ENCODE results near the gene LRRN1.
"Not testable (repeated sequence)": the region's sequence is repeated elsewhere in the genome, so short reads cannot be mapped to it uniquely, and the experiment has no call there.

LRRN1 gene

DNA sequence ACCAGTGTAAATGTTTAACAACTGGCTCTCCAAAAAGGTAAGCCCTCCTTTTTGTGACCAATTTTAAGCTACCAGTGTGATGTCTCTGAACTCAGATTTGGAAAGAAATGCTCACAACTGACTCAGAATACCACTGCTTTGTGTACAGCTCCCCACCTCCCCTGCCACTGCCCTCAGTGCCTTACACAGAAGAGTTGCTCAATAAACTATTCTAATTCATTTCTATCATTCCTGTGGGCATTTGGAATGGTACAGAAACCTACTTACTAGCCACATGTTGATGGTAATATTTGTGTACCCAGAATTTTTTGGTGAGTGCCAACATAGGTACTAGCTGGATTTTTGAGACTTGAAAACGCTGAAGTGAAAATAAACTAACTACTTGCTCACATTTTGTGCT is 16.0 kb downstream of the LRRN1 start:
- no peak for DNase-seq

DNA sequence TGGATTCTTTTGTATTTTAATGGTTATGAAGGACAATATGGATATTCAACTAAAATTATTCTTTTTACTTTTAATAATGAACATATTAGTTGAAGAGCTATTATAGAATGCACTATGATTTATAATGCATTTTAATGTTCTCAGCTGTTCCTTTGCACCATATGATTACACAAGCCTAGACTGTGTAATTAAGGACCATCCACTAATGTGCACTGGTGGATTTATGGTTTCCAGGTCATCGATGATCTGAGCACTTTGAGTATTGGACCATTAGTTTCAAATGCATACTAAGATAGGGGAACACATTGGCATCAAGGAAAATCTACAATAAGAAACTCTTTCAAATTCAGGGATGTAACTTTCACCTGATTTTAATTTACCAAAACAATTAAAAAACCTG is 16.8 kb downstream of the LRRN1 start:
- no peak for DNase-seq

DNA sequence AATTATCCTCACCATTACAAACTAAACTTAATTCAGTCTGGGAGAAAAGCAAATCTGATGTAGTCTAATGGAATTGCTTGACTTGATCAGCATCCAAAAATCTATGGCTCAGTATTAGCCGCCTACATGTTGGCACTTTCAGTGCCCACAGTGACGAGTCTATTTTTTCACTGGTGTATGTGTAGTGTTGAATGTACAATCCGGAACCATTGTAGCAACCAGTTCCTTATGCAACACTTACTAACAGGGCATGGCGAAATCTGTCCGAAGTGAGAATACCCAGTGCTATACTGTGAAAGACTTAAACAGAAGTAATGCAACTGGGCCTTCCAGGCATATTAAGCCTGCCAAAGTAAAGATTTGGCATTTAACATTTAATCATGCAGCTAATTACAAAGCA is 18.6 kb downstream of the LRRN1 start:
- DNase-seq: no peak

DNA sequence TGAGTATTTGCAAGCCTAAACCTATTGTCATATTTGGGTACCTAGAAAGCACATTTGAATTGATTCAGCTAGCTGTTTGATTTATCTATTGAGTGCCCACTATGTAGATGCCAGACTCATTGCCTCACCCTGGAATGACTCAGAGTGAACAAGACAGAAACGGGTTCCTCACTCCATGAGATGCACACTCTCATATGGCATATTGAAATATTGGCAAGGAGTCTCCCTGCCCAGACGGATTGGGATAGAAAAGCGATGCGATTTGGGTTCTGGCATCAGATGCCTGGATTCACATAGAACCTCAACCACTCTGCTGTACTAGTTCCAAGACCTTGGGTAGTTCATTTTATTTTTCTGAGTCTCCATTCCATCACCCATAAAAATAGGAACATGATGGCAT is 22.5 kb downstream of the LRRN1 start:
- no peak for DNase-seq

DNA sequence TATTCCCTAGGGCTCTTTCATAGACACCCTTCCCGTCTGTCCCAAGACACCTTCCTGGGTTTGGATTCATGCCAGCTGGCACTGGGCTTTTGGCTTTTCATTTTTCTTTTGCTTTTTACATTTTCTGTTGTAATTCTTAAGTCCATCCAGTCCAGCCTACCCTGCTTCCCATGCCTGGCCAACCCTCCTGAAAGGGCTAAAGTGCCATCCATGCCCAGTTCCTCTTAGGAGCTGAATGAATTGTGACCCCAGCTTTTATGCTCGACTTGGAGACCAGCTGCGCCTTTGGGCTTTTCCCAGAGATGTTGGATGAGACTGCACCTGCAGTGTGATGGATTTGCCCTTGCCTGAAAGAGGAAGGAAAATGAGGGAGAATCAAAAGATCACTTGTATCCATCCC is 25.8 kb downstream of the LRRN1 start:
- no peak for DNase-seq

DNA sequence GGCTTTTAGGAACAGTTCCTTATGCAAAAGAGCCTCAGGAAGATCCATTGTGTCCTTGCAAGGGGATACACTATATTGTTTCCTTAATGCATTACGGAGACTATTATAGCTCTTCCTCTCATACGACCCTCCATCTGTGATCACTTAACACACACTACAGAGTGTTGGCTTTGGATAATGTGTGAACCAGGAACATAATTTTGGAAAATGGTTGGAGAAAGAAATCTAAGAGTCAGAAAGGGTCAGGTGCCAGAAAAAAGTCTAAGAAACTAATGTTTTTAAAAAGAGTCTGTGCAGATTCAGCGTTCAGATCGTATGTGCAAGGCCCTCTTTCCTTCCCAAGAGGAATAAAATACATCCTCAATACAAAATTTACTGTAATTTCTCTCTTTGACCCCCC is 27.3 kb downstream of the LRRN1 start:
- DNase-seq: no peak

DNA sequence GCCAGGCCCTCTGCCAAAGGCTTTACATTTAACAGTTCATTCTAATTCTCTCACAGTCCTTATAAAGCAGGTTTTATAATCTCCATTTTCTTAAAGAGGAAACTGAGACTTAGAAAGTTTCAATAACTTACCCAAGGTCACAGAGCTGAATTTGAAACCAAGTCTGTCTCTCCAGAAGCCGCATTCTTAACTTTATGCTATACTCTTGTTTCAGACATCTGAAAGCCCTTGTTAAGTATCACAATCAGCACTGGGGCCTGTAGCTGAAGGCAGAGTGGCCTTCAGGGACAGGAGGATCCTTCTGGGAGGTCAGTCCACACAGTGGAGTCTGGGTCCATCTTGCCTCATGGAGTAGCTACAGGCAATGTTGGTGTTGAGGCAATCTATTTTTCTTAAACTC is 27.9 kb downstream of the LRRN1 start:
- no peak for DNase-seq

DNA sequence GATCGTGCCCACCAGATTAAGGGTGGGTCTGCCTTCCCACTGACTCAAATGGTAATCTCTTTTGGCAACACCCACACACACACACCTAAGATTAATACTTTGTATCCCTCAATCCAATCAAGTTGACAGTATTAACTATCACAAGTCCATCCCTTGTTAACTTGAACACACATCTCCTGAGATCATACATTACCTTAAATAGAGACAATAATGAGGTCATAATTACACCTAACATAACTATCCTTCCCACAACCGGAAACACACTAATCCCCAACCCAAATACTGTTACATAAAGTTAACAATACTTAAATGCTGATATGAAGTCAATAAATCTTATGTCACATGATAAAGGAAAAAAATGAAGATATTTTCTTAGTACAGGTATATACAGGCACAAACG is 29.2 kb downstream of the LRRN1 start:
- DNase-seq: not testable (repeated sequence)

DNA sequence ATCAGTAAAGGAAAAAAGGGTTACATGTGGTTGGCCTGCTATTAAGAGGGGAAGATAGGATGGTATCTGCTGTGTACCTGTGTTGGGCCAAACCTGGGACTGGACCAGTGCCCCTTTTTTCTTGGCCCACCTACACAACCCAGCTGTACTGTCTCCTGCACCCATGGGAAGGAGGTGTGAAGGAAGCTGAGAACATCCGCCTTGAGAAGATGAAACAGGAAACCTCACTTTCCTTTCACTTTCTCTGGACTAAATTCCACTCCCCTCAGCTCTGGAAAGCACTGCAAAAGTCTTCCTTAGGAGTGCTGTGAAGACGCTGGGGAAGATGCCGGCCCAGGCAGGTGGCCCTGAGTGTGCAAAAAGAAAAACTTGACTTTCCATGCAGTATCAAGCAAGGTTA is 37.6 kb downstream of the LRRN1 start:
- DNase-seq: no peak

DNA sequence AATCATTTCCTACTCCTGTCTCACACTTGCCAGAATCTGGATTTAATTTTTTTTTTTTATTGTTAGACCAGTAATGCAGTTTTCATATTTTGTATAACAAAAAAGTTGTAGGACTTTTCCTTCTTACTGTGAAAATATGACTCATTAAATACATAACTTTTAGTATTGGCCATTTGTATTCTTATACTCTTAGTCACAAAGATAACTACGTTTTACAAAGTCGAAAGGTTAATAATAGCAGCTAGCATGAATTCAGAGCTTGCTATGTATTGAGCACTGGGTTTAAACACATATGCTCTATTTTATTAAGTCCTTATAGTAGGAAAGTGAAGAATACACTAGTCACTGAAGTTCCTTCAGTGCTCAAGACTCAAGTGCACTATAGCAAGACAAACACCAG is 43.1 kb downstream of the LRRN1 start:
- no peak for DNase-seq

DNA sequence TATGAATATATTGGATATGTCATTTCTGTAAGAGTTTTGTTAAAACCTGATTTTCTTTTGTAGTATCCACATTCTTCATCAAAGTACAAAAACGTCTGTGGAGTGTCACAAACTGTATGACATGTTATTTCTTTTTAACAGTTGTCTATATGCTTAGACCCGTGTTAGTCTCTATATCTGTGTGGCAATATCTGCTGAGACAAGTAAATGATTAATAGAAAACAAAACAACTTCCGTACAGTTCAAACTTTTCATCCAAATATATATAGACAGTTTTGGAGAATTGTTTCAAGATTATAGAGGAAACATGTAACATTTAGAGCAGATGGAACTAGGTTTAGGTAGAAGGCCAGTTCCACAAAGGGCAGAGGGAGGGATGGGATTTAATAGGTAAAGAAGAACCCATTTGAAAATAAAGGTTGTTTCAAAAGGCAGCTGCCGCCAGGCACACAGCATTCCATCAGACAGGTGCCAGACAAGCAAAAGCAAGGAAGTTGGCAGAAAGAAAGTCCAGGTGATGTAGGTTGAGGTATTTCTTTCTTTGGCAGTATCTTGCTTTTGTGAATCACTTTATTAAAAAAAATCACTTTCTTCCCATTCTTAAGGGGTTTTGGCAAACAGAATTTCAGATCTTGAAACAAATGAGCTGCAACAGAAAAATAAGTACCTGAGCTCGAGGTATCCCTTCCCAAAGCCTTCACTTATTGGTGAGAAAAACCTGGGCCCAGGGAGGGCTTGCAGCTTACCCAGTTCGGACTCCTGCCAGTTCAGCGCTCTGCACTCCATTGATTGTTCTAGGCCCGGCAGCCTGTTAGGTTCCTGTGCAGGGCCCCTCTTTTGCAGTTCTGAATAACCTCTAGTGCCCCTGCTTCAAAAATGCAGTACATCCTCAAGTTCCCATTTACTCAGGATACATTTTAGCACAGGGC is 49.0 kb downstream of the LRRN1 start:
- no peak for DNase-seq

DNA sequence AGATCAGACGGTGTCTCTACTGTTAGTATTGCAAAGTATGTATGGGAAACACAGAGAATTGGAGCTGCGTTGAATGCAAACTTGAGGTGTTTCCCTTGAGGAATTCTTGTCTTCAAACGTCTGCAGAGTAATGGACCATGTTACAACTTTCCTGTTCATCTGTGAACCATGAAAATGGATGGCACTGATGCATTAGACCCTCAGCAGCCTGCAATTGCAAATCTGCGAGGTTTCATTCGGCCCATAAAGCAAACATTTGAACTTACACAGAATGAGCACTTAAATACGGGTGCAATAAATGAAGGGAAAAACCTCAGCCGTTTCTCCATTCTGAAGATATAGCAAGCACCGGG is 49.7 kb downstream of the LRRN1 start:
- no peak for DNase-seq

DNA sequence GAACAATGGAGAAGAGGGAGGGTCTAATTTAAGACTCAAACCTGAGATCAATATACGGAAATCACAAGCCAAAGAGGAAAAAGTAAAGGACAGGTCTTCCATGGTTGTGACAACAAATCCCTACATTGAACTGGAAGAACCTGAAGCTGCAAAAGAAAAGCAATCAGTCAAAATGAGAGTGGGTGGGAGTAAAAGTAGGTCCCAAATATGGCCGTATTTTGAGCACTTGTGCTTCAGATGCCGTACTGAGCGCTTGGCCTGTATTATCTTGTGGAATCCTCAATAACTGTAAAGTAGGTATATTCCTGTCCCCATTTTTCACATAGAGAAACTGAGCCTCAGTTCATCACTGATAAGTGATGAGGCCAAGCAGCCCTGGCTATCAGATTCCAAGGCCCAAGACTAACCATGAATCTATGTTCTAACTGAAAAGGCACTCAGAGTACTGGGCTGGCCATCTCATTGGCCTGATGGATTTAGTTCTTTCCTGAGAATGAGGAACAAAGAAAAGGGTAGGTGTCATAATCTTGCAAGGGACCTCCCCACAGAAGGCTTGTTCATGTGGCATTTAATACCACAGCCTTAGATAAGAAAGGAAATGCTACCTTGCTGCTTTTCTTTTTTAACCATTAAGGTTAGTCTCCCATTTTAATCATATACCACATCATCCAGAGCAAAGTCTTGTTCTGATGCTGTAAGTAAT is 52.5 kb downstream of the LRRN1 start:
- DNase-seq: no peak

DNA sequence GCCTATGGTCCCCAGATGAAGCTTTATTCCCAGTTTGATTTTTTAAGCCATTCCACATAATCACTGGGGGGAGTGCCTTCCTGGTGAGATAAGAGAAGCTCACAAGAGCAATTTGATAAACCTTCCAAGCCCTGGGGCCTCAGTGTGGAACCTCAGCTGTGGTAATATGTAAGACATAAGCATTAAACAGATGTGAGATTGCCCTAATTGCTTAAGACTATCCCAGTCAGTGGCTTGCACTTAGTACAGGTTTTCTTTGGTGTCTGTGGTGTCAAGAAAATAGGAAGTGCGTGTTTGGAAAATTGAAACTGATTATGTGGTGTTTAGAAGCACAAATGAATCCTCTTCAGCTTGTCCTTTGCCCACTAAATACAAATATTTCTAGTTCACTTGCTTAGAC is 54.3 kb downstream of the LRRN1 start:
- DNase-seq: no peak

DNA sequence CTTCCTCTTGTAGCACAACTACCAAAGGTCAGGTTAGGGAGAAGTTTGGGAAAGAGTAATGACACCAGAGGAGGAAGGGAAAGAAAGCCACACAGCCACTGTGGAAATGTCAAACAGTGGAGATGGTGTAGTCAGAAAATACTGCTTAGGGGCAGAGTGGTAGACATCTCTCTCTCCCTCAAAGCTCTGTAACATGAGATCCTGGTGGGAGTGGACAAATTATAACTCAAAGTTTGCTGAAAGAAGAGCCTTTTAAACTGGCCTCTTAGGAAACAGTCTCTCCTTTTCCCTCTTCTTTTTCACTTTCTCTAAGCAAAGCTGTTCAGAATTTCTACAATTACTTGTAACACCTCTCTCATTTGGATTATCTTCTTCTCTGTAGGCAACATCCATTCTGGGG is 55.8 kb downstream of the LRRN1 start:
- DNase-seq: no peak

DNA sequence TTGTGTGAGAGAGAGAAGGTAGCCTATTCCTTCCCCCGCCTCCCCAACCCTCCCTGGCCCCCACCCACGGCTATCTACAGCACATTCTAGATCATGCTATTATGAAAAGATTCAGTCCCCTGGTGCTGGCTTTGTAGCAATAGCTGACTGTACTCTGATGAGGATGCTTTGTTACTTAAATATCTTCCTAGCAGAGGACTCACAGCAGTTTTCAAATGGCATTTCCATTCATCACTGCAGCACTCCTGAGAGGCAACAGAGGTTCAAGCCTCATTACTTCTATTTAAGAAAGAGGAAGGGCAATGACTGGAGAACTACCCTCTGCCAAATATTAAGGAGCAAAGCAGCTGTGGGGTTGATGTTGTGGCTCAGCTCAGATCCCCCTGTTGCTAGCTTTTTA is 61.0 kb downstream of the LRRN1 start:
- DNase-seq: no peak

DNA sequence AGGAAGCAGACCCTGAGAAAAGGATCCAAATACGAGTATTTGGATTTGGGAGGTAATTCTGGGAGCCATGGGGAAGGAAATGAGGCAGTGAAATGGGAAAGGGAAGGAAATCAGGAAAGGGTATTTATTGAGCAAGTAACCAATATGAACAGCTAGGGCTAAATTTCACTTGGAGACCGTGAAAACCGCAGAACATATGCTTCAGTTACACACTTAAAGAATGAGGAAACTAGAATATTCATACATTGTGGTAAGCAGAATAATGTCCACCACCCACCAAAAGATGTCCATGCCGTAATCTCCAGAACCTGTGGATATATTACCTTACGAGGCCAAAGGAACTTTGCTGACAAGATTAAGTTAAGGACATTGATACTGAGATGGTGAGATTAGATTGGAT is 63.3 kb downstream of the LRRN1 start:
- no peak for DNase-seq

DNA sequence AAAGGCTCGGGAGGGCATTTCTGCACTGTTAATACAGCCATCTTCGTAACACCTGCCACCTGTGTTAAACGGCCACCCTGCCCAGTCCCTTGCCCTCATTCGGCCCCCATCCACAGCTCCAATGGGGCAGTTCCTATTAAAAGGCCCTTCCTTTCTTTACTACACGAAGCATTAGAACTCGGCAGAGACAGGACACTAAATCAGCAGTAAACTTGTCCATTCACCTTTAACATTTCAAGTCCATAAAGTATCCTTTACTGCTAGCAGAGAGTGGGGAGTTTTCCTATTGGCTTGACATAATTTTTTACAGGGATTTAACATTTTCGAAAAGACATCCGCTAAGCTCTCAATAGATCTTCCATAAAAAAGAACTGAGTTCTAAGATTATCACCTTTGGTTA is 76.3 kb downstream of the LRRN1 start:
- no peak for DNase-seq

DNA sequence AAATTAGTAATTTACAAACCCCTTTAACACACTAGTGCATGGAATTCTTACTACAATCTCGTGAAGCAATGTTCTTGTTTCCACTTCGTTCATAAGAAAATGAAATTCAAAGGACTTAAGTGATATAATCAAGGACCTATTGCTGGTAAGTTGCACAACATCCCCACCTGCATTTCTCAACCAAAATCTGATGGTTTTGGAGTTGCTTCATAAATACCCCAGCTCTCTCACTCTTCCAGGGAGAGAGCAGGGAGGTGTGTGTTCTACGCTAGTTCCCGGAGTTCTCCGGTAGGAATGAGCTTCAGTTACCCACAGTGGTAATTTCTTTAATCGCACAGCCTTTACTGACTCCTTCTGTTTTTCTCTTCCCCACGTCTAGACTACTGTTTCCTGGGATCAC is 81.8 kb downstream of the LRRN1 start:
- DNase-seq: no peak

DNA sequence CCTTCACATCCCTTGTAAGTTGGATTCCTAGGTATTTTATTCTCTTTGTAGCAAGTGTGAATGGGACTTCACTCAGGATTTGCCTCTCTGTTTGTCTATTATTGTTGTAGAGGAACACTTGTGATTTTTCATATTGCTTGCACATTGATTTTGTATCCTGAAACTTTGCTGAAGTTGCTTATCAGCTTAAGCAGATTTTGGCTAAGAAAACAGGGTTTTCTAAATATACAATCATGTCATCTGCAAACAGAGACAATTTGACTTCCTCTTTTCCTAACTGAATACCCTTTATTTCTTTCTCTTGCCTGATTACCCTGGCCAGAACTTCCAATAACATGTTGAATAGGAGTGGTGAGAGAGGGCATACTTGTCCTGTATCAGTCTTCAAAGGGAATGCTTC is 88.1 kb downstream of the LRRN1 start:
- not testable (repeated sequence) for DNase-seq

DNA sequence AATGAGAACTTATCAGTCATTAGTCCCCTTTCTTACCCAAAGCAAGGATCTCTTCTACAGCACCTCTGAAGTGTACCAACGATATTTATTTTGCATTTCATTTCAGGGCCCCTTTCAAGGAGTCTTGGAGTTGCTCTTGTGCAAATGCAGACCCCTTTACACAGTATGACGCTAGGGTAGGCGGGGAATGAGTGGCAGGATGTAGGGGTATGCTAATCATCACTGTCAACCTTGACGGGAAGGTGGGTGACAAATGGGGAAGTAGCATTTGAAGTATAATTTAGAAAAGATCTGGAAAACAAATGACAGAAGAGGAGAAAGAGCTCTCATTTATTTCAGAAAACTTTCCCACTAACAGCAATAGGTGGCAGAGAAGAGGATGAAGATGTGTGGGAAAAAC is 94.4 kb downstream of the LRRN1 start:
- DNase-seq: no peak
